NCI-H2196 treated with DMSO at 0.1 percent for 48 hours (cell line): Measurements from ENCODE around the gene COCH.
A peak's percentile ranks its signal among the peaks of the same experiment; 100 is the strongest.

Experiments
- DNase-seq: peaks from one replicate; lab custom pipeline; 2025; ENCODE audit not compliant: unreplicated experiment; lab: John Stamatoyannopoulos, UW

The COCH gene

DNA sequence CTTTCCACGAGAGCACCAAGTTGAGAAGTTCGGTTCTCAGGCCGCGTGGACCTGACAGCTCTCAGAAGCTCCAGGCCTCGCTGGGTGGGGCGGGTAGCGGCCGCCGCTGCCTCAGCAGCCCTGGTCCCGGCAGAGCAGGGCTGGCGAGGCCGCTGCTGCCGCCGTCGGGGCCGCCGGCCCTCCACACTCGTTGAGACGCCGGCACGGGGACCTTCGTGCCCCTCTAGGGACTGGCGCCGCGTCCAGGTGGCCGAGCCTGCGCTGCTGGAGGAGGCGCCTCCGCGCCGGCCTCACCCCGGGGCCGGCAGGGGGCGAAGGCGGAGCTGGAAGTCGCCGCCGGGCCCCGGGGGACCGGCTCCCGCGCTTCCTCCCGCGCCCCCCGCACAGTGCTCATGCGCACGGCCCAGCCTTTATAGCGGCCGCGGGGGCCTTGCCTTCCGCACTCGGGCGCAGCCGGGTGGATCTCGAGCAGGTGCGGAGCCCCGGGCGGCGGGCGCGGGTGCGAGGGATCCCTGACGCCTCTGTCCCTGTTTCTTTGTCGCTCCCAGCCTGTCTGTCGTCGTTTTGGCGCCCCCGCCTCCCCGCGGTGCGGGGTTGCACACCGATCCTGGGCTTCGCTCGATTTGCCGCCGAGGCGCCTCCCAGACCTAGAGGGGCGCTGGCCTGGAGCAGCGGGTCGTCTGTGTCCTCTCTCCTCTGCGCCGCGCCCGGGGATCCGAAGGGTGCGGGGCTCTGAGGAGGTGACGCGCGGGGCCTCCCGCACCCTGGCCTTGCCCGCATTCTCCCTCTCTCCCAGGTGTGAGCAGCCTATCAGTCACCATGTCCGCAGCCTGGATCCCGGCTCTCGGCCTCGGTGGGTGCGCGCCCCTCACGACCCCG lies at the start of gene COCH:
TSS of gene COCH (plus strand) at position 440 of the 879 bp plus-strand sequence. CDS start at position 820, 380 bp downstream.
- peak; percentile 26 for DNase-seq

- DNase-seq = no peak
Measured at GRCh38 chr14:30826070-30826469, 48.3 kb upstream of the COCH start.

DNA sequence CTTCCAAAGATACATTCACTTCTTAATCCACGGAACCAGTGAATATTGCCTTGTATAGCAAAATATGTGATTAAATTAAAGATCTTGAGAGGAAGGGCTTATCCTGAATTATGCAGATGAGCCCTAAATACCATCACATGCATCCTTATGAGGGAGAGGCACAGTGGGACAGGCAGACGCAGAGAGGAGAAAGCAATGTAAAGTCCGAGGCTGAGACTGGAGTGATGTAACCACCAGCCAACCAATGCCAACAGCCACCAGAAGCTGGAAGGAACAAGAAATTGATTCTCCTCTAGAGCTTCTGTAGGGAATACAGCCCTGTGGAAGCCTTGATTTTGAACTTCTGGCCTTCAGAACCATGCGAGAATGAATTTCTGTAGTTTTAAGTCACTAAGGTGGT lies 44.5 kb upstream of the COCH start:
- DNase-seq = no peak

DNA sequence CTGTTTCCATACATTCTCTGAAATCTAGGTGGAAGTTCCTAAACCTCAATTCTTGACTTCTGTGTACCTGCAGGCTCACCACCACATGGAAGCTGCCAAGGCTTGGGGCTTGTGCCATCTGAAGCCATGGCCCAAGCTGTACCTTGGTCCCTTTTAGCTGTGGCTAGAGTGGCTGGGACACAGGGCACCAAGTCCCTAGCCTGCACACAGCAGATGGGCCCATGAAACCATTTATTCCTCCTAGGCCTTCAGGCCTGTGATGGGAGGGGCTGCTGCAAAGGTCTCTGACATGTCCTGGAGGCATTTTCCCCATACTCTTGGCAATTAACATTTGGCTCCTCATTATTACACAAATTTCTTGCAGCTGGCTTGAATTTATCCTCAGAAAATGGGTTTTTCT lies 40.0 kb upstream of the COCH start:
- DNase-seq = no peak

GRCh38 chr14:30838351-30838750 lies 36.0 kb upstream of the COCH start:
- no peak for DNase-seq

- DNase-seq = no peak
Measured at GRCh38 chr14:30840086-30840779, 34.1 kb upstream of the COCH start.

DNA sequence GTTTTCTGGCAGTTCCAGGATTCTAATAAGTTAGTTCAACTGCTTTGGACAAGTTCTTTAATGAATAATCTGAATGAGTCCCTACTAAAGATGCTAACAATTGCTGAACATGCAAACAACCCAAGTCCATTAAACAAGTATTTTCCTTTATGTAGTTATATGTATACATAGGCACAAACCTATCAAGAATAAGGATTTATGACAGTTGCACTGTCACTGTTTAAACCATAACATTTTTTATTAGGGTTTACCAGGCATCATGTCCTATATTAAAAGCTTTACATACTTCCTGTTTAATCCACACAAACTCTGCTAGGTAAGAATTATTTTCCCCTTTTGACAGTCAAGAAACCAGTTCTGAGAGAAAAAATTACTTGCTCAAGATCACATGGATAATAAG lies 31.9 kb upstream of the COCH start:
- DNase-seq = no peak

DNA sequence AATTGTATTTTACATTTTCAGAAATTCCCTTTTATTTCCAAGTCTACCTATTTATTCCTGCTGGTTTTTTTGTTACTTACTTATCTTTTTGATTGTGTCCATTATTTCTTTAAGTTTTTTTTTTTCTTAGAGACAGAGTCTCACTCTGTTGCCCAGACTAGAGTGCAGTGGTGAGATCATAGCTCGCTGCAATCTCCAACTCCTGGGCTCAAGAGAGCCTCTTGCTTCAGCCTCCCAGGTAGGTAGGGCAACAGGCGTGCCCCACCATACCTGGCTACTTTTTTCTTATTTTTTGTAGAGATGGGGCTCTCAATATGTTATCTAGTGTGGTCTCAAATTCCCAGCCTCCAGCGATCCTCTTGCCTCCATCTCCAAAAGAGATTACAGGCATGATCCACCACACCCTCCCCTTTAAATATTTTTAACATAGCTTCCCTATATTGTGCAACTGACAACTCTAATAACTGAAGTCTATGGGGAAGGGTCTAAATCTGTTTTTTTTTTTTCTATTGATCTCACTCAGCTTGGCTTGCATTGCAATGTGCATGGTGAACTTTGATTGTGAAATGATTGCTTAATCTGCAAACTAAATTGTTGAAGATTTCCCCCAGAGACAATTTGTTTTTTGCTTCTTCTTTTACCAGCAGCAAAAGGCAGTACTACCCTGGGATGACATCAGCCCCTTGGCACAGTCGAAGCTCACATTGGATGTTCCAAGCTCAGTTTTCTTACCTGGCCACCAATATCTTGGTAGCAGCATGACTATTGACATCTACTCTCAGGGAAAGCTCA lies 25.7 kb upstream of the COCH start:
- no peak for DNase-seq

DNA sequence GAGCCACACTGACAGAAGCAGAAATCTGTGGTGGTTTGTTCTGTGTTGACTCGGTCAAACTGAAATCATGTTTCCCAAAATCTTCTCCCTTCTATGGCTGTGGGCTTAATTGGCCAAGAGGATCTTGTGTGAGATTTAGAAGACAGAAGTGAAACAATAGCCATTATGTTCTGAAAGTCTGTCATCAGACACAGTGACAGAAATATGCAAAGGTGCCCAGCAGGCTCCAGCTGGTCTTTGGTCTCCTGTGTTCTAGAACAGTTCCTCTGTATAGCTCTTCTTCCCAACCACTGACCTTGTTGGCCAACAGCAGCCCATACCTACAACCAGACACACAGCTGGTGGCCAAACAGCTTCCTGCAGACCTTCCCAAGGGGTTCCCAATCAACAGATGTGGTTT lies 25.0 kb upstream of the COCH start:
- DNase-seq = no peak

GRCh38 chr14:30849983-30850382 lies 24.4 kb upstream of the COCH start:
- DNase-seq = no peak

- DNase-seq = no peak
Measured at GRCh38 chr14:30853946-30854345, 20.4 kb upstream of the COCH start.

- no peak for DNase-seq
Measured at GRCh38 chr14:30854492-30854891, 19.9 kb upstream of the COCH start.

GRCh38 chr14:30855345-30856037 lies 18.9 kb upstream of the COCH start:
- DNase-seq = no peak

- no peak for DNase-seq
Measured at GRCh38 chr14:30861200-30861599, 13.2 kb upstream of the COCH start.

DNA sequence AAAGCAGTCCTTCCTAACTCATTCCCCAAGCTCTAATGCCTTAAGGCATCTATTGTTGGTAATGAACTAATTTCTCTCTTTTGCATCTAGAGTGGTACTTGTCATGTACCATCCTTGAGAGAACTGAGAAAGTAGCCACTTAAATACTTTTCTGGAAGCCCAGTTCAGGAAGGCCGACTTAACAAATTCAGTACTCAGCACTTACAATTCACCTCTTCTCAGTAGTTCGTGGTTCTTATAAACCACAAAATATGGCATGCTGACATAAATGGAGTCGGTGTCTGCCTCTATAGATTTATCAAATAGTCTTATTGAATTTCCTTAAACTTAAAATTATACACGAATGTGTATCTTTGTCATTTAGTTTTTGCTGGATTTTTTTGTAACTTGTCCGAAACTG lies 9.4 kb upstream of the COCH start:
- DNase-seq = no peak

- no peak for DNase-seq
Measured at GRCh38 chr14:30868736-30869135, 5.6 kb upstream of the COCH start.

GRCh38 chr14:30869551-30870155 lies 4.7 kb upstream of the COCH start:
- no peak for DNase-seq

GRCh38 chr14:30872602-30873001 lies 1.8 kb upstream of the COCH start:
- no peak for DNase-seq

DNA sequence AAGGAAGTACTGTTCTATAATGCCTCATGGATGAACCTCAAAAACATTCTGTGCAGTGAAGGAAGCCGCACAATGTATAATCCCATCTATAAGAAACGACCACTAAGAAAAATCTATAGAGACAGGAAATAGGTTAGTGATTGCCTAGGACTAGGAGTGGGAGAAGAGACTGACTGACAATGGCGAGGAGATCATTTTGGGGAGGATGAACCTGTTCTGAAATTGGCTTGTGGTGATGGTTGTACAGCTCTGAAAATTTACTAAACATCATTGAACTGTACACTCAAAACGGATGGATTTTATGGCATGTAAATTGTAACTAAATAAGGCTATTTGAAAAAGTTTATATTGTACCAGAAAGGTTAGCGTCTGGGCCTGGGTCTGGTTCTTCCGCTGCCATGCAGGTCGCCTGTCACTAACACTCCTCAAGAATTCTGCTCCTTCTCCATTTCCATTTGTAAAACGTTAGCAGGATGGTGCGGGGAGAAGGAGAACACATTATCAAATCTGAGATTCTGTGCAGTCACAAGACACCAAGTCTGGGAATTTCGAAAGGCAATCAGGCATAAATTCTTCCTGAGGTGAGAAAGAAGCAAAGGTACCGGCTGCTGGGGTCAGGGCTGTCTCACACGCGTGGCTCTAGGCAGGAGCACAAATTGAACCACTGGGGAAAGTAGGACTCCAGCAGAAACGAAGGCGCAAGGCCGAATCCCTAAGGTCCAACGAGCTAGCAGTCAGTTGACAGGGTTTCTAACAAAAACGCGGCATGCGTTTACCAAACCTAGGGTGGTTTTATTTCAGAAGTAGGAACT lies 845 bp upstream of the COCH start:
- no peak for DNase-seq
